ENCODE measurements around the gene GALNT18. TPM values are rescaled to one million over a fixed set of nuclear protein-coding genes. Genes with fewer than 3 reads are reported as not detected.

Gene GALNT18
- total RNA-seq, 1 experiment from 2014 or later: 1.7 TPM

DNA sequence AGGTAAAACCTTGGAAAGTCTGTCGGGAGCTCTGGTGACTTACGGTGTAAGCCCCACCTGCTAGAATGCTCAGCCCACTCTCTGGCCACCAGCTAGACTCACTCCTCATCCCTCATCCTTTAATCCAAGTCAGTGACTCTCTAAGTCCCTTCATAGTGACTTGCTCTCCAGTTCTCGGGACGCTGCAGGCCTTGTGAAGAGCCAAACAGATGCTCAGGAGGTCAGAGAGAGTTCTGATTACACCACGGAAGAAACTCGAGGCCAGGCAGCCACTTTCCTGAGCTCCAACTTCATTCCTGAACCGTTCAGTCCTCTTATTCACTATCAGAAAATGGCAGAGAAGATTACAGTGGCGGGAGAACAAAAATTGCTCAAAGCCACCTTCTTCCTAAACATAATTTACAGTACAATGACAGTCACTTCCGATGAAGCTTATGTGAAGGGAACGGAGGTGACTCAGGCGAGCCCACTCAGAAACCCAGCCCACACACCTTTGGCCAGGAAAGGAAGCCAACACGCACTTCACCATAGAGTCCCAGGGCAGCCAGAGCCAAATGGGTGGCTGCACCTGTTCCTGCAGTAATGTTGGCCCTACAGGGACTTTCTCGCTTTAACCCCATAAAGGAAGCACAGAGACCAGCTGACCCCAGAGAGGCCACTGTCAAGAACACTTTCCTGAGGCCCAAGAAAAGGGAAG, 100.4 kb downstream of the GALNT18 start:
- H3K27me3 Mint-ChIP-seq (ENCODE audit: low read depth): peaks cover 4% of the 10 kb centered on the region
- Histone ChIP-seq H3K4me1 (ENCODE audit: insufficient read depth, low read length) (no peaks in the 10 kb centered on the region), H3K4me2 (ENCODE audit: insufficient read depth, insufficient read length, low read length) (no peak overlapping the region), H4K91ac (ENCODE audit: insufficient read length, low read depth, low read length) (no peak overlapping the region), H3K14ac (ENCODE audit: insufficient read depth, low read length) (no peak overlapping the region), H2BK12ac (ENCODE audit: insufficient read length, low read depth, low read length) (no peak overlapping the region), H2BK20ac (ENCODE audit: low read depth, low read length, poor library complexity, severe bottlenecking) (no peak overlapping the region), H2BK5ac (ENCODE audit: insufficient read length, low read length) (no peak overlapping the region), H3K27ac (ENCODE audit: insufficient read length, low read depth, low read length) (no peak overlapping the region), H3K18ac (ENCODE audit: insufficient read length, low read depth, low read length) (no peak overlapping the region), H2BK15ac (ENCODE audit: low read depth, low read length) (no peak overlapping the region), H3K9me3 (ENCODE audit: control insufficient read depth, low read depth, low read length) (no peaks in the 10 kb centered on the region), H3K9ac (ENCODE audit: extremely low read depth, insufficient read length, low read length) (no peak overlapping the region), H2AFZ (ENCODE audit: low read length) (no peak overlapping the region), H4K20me1 (ENCODE audit: control insufficient read depth, insufficient read depth, insufficient read length) (no peaks in the 10 kb centered on the region), H4K8ac (replicated peaks; ENCODE audit: insufficient read length, low read depth, low read length) (no peak overlapping the region), H2BK120ac (ENCODE audit: low read depth, low read length, poor library complexity, severe bottlenecking) (no peak overlapping the region), H3K79me2 (ENCODE audit: insufficient read depth, low read length) (no peaks in the 10 kb centered on the region), H3T11ph (ENCODE audit: low read length) (no peak overlapping the region), H3K79me1 (ENCODE audit: insufficient read depth, low read depth, low read length, poor library complexity, severe bottlenecking) (no peaks in the 10 kb centered on the region), H3K23me2 (ENCODE audit: insufficient read length, low read depth, low read length, poor library complexity, severe bottlenecking) (no peaks in the 10 kb centered on the region), H2AK5ac (ENCODE audit: insufficient read length, low read length) (no peak overlapping the region), H3K4ac (ENCODE audit: low read depth, low read length) (no peak overlapping the region), H3K23ac (ENCODE audit: insufficient read length, low read depth, low read length) (no peak overlapping the region), H3K56ac (ENCODE audit: insufficient read length, low read depth, low read length) (no peak overlapping the region), H4K5ac (ENCODE audit: insufficient read length, low read depth, low read length) (no peak overlapping the region), H3K27me3 (ENCODE audit: insufficient read depth, low read length) (no peaks in the 10 kb centered on the region)
- H3K27ac Mint-ChIP-seq: peak overlapping the region in 1 of 3 experiments; percentile 30; a peak in 1 of 7 replicates
- H3K9me3 Mint-ChIP-seq: no peaks in the 10 kb centered on the region; a peak in 1 of 5 replicates
- DNase-seq: no peak
- TF ChIP-seq, protein P1, sequence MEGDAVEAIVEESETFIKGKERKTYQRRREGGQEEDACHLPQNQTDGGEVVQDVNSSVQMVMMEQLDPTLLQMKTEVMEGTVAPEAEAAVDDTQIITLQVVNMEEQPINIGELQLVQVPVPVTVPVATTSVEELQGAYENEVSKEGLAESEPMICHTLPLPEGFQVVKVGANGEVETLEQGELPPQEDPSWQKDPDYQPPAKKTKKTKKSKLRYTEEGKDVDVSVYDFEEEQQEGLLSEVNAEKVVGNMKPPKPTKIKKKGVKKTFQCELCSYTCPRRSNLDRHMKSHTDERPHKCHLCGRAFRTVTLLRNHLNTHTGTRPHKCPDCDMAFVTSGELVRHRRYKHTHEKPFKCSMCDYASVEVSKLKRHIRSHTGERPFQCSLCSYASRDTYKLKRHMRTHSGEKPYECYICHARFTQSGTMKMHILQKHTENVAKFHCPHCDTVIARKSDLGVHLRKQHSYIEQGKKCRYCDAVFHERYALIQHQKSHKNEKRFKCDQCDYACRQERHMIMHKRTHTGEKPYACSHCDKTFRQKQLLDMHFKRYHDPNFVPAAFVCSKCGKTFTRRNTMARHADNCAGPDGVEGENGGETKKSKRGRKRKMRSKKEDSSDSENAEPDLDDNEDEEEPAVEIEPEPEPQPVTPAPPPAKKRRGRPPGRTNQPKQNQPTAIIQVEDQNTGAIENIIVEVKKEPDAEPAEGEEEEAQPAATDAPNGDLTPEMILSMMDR (conservative IDR thresholded peaks at IDR 0.05): no peak
- no CpG with 5 or more reads among the region's 13 CpGs for WGBS (ENCODE audit: extremely low coverage, insufficient read length, low lambda C conversion rate)
- H3K4me3 Mint-ChIP-seq: no peak overlapping the region
- H3K36me3 Mint-ChIP-seq (ENCODE audit: insufficient read depth in 1 of 3, low read depth in 3 of 3): no peaks in the 10 kb centered on the region
- H3K4me1 Mint-ChIP-seq: peaks cover 12 to 15% of the 10 kb centered on the region in 2 experiments
